SK-N-SH (cell line): ENCODE measurements around the gene RAD51B. TPM values are rescaled to one million over a fixed set of nuclear protein-coding genes. Genes with fewer than 3 reads are reported as not detected.

ENCODE experiments used
- CTCF ChIA-PET: fragments of 300-600, 350-600 bp; formaldehyde crosslinking; extraction: SDS; loops from one replicate; lab custom pipeline; 2021; lab: Yijun Ruan, JAX
- POLR2A ChIA-PET: fragments of 350-600 bp; sonication (Branson Sonifier 250); formaldehyde crosslinking; extraction: SDS; loops from one replicate; lab custom pipeline; 2020; ENCODE audit warnings: antibody characterized with exemption, inconsistent platforms; lab: Yijun Ruan, JAX
- DNase-seq: peaks from one replicate; pipeline ENCODE4 v3.0.0; 2012
- H2AFZ ChIP-seq: fragments of 200-600 bp; sonication (generic); 2 replicates; pipeline ENCODE4 v1.8.1; 2016; ENCODE audit warnings: antibody characterized with exemption, mild to moderate bottlenecking, low read depth
- H3F3A ChIP-seq: fragments of 200-600 bp; sonication (generic); replicated peaks from 2 replicates; pipeline ENCODE3; 2016; ENCODE audit warnings: antibody characterized with exemption, mild to moderate bottlenecking; ENCODE audit not compliant: insufficient read depth
- H3K27ac ChIP-seq, 2 experiments: fragments of 200-500 bp in 1 of 2; fragments of 200-600 bp in 1 of 2; sonication (Bioruptor generic) in 1 of 2; sonication (generic), shearing (Covaris generic) in 1 of 2; 2 replicates each; pipeline versions ENCODE4 v1.5.1 to v1.6.1; 2014 to 2016; ENCODE audit warnings: low read depth in 2 of 2, inconsistent platforms in 1 of 2, low read length in 1 of 2, mild to moderate bottlenecking in 1 of 2, mixed read lengths in 1 of 2
- H3K27me3 ChIP-seq: fragments of 200-600 bp; sonication (generic), shearing (Covaris generic); 2 replicates; pipeline ENCODE4 v1.6.1; 2016; ENCODE audit warnings: mixed run types; ENCODE audit not compliant: insufficient read depth
- H3K36me3 ChIP-seq, 2 experiments: fragments of 200-500 bp in 1 of 2; fragments of 200-600 bp in 1 of 2; sonication (Bioruptor generic) in 1 of 2; sonication (generic) in 1 of 2; replicated peaks in 1 of 2; 2 replicates each; pipeline versions ENCODE3 to v1.5.1; 2014 to 2016; ENCODE audit warnings: low read length in 1 of 2, mild to moderate bottlenecking in 1 of 2; ENCODE audit not compliant: insufficient read depth in 2 of 2, control insufficient read depth in 1 of 2
- H3K4me1 ChIP-seq, 2 experiments: fragments of 200-500 bp in 1 of 2; fragments of 200-600 bp in 1 of 2; sonication (Bioruptor generic) in 1 of 2; sonication (generic), shearing (Covaris generic) in 1 of 2; 2 replicates each; pipeline versions ENCODE4 v1.5.1 to v1.6.1; 2014 to 2016; ENCODE audit warnings: low read depth in 1 of 2, low read length in 1 of 2, mixed run types in 1 of 2; ENCODE audit not compliant: insufficient read depth in 2 of 2, control insufficient read depth in 1 of 2
- H3K4me2 ChIP-seq: fragments of 200-600 bp; sonication (generic), shearing (Covaris generic); 2 replicates; pipeline ENCODE4 v1.6.1; 2017; ENCODE audit warnings: mixed run types
- H3K4me3 ChIP-seq, 2 experiments: fragments of 200-500 bp in 1 of 2; fragments of 200-600 bp in 1 of 2; sonication (Bioruptor generic) in 1 of 2; sonication (generic), shearing (Covaris generic) in 1 of 2; 2 replicates each; pipeline versions ENCODE4 v1.5.1 to v1.8.1; 2014 to 2016; ENCODE audit warnings: low read depth in 2 of 2, inconsistent platforms in 1 of 2, low read length in 1 of 2, mild to moderate bottlenecking in 1 of 2, mixed read lengths in 1 of 2, moderate library complexity in 1 of 2
- H3K79me2 ChIP-seq: fragments of 200-600 bp; sonication (generic); 2 replicates; pipeline ENCODE4 v1.8.1; 2017; ENCODE audit warnings: mild to moderate bottlenecking; ENCODE audit not compliant: insufficient read depth
- H3K9ac ChIP-seq: fragments of 200-600 bp; sonication (generic); 2 replicates; pipeline ENCODE4 v1.6.1; 2017; ENCODE audit warnings: mixed run types
- H3K9me2 ChIP-seq: fragments of 200-600 bp; sonication (generic); 2 replicates; pipeline ENCODE4 v1.6.1; 2017; ENCODE audit warnings: mixed run types
- H3K9me3 ChIP-seq: fragments of 200-600 bp; sonication (generic); 2 replicates; pipeline ENCODE4 v1.6.1; 2017; ENCODE audit warnings: mixed run types, mild to moderate bottlenecking, moderate library complexity
- H4K20me1 ChIP-seq: fragments of 200-600 bp; sonication (generic); 2 replicates; pipeline ENCODE4 v1.6.1; 2017; ENCODE audit warnings: mild to moderate bottlenecking, mixed run types; ENCODE audit not compliant: insufficient read depth
- CHD2 ChIP-seq: fragments of 150-350 bp; IDR thresholded peaks from 2 replicates; pipeline ENCODE4 v1.6.1; 2018; ENCODE audit warnings: low read length; ENCODE audit not compliant: partially characterized antibody
- FOSL2 ChIP-seq: IDR thresholded peaks from 2 replicates; pipeline ENCODE4 v1.4.0; 2012; ENCODE audit warnings: low read depth, mild to moderate bottlenecking, moderate library complexity, borderline replicate concordance
- FOXM1 ChIP-seq: IDR thresholded peaks from 2 replicates; pipeline ENCODE4 v1.4.0; 2012; ENCODE audit warnings: low read depth, mild to moderate bottlenecking
- GABPA ChIP-seq: IDR thresholded peaks from 2 replicates; pipeline ENCODE4 v1.4.0; 2012; ENCODE audit warnings: low read depth, mild to moderate bottlenecking
- IRF3 ChIP-seq: fragments of 150-350 bp; IDR thresholded peaks from 2 replicates; pipeline ENCODE4 v1.6.1; 2016; ENCODE audit warnings: mild to moderate bottlenecking, low read depth, low read length
- JUND ChIP-seq: IDR thresholded peaks from 2 replicates; pipeline ENCODE4 v1.4.0; 2012
- MAX ChIP-seq: IDR thresholded peaks from 2 replicates; pipeline ENCODE4 v1.4.0; 2012; ENCODE audit warnings: low read depth
- MEF2A ChIP-seq: IDR thresholded peaks from 2 replicates; pipeline ENCODE4 v1.4.0; 2012; ENCODE audit warnings: low read depth, borderline replicate concordance
- NFIC ChIP-seq: IDR thresholded peaks from 2 replicates; pipeline ENCODE4 v1.4.0; 2012; ENCODE audit warnings: borderline replicate concordance
- PBX3 ChIP-seq: IDR thresholded peaks from 2 replicates; pipeline ENCODE4; 2012
- POLR2AphosphoS5 ChIP-seq: IDR thresholded peaks from 2 replicates; pipeline ENCODE4 v1.6.1; 2012; ENCODE audit warnings: low read depth, low read length
- REST ChIP-seq: IDR thresholded peaks from 2 replicates; pipeline ENCODE4 v1.6.1; 2012; ENCODE audit warnings: mild to moderate bottlenecking, low read depth, low read length, moderate library complexity
- RFX5 ChIP-seq: IDR thresholded peaks from 2 replicates; pipeline ENCODE4 v1.6.1; 2012; ENCODE audit warnings: mild to moderate bottlenecking, improper control_type of control experiment, low read length
- RXRA ChIP-seq: IDR thresholded peaks from 2 replicates; pipeline ENCODE4 v1.4.0; 2012; ENCODE audit warnings: low read depth, mild to moderate bottlenecking, borderline replicate concordance
- SIN3A ChIP-seq: IDR thresholded peaks from 2 replicates; pipeline ENCODE4 v1.6.1; 2012; ENCODE audit warnings: low read depth, mild to moderate bottlenecking, low read length, moderate library complexity, borderline replicate concordance
- SMC3 ChIP-seq: IDR thresholded peaks from 2 replicates; pipeline ENCODE4 v1.6.1; 2012; ENCODE audit warnings: low read depth, low read length, improper control_type of control experiment
- TAF1 ChIP-seq: IDR thresholded peaks from 2 replicates; pipeline ENCODE4 v1.6.1; 2012; ENCODE audit warnings: low read depth, mild to moderate bottlenecking, low read length, moderate library complexity, borderline replicate concordance
- USF2 ChIP-seq: fragments of 150-350 bp; IDR thresholded peaks from 2 replicates; pipeline ENCODE4 v1.6.1; 2017; ENCODE audit warnings: antibody characterized with exemption, low read length, low read depth, borderline replicate concordance
- YY1 ChIP-seq: IDR thresholded peaks from 2 replicates; pipeline ENCODE4 v1.4.0; 2012; ENCODE audit warnings: low read depth, mild to moderate bottlenecking
- WGBS: methylation state at CpG from one replicate; pipeline ENCODE4 v1.1.6; 2017; ENCODE audit warnings: low lambda C conversion rate; 5-methylcytosine and 5-hydroxymethylcytosine counted together
- polyA plus RNA-seq, 3 experiments: library from polyadenylated mRNA; depleted of rRNA; stranded (reverse); fragments of >200 nt; gene quantifications; 2 replicates each; pipeline ENCODE4 v1.2.3, GENCODE V29; 2012

The RAD51B gene
- polyA plus RNA-seq, 1 of the 3 experiments (the other 2 are of a cell fraction) = 6.0 TPM

- Histone ChIP-seq H3K9me3 (no peaks in the 10 kb centered on the region), H3K4me3 (no peak overlapping the region), H2AFZ (no peak overlapping the region)
- POLR2A ChIA-PET = no interaction called here
- no peak for DNase-seq
- TF ChIP-seq TAF1 = no peak
- TF ChIP-seq MAX = no peak
- TF ChIP-seq NFIC = no peak
- TF ChIP-seq SIN3A = no peak
- TF ChIP-seq FOSL2 = no peak
- no peak for TF ChIP-seq PBX3
- no peak for TF ChIP-seq YY1
- TF ChIP-seq USF2 = no peak
- TF ChIP-seq SMC3 = no peak
- no peak for TF ChIP-seq GABPA
- no peak for TF ChIP-seq CHD2
- TF ChIP-seq FOXM1 = no peak
- TF ChIP-seq RFX5 = no peak
- TF ChIP-seq RXRA = no peak
- TF ChIP-seq, all 33 proteins: peak for 0
- Histone ChIP-seq H3K4me1 (peaks cover 11 to 19% of the 10 kb centered on the region in 2 experiments; a peak in 2 of 4 replicates), H3F3A (no peaks in the 10 kb centered on the region), H4K20me1 (no peaks in the 10 kb centered on the region), H3K27ac (peak overlapping the region in 1 of 2 experiments; percentile 69; a peak in 2 of 4 replicates), H3K9me2 (no peaks in the 10 kb centered on the region), H3K36me3 (no peaks in the 10 kb centered on the region), H3K9ac (no peak overlapping the region), H3K4me2 (no peak overlapping the region), H3K79me2 (no peaks in the 10 kb centered on the region), H3K27me3 (no peaks in the 10 kb centered on the region)
- 78% methylated on average over 5 of the region's 5 CpGs for WGBS
- CTCF ChIA-PET = interaction anchor here (0.7 to 1.7 kb wide), 4 partner anchors 12 to 79 kb away, joined by 3 to 5 read pairs (median 4); no protein-coding TSS in a partner anchor
These were observed 703.1 kb downstream of the RAD51B start for GRCh38 chr14:68522510-68523325.

- POLR2A ChIA-PET = no interaction called here
- peaks cover 11 to 19% of the 10 kb centered on the region in 2 experiments; a peak in 2 of 4 replicates for H3K4me1 ChIP-seq
- no peaks in the 10 kb centered on the region for H3K27me3 ChIP-seq
- H3K79me2 ChIP-seq = no peaks in the 10 kb centered on the region
- WGBS = 88% methylated on average over 4 of the region's 4 CpGs
- H2AFZ ChIP-seq = no peak overlapping the region
- no peak overlapping the region for H3K9ac ChIP-seq
- H3K9me2 ChIP-seq = no peaks in the 10 kb centered on the region
- H3K4me3 ChIP-seq = no peak overlapping the region
- no peak for DNase-seq
- no peaks in the 10 kb centered on the region for H3K9me3 ChIP-seq
- CTCF ChIA-PET = interaction anchor here (1.7 kb wide), 1 partner anchor 12 kb away, joined by 5 read pairs; no protein-coding TSS in a partner anchor
- no peaks in the 10 kb centered on the region for H4K20me1 ChIP-seq
- H3K4me2 ChIP-seq = no peak overlapping the region
- H3K36me3 ChIP-seq = no peaks in the 10 kb centered on the region
- peak overlapping the region in 1 of 2 experiments; percentile 62; a peak in 1 of 4 replicates for H3K27ac ChIP-seq
- no peaks in the 10 kb centered on the region for H3F3A ChIP-seq
- TF ChIP-seq IRF3 (no peak), JUND (no peak), USF2 (no peak), MAX (no peak), REST (no peak), POLR2AphosphoS5 (no peak), TAF1 (no peak), MEF2A (no peak)
These were observed 703.7 kb downstream of the RAD51B start for GRCh38 chr14:68523326-68523610.
